GM19455 (cell line): ENCODE results near the gene PALB2.
"Not testable (repeated sequence)": the region's sequence is repeated elsewhere in the genome, so short reads cannot be mapped to it uniquely, and the experiment has no call there.

ENCODE experiments used
- ATAC-seq: cut with Tn5 transposase; IDR thresholded peaks from one replicate; pipeline ENCODE4 v1.9.1; 2021; ENCODE audit not compliant: unreplicated experiment

The PALB2 gene

DNA sequence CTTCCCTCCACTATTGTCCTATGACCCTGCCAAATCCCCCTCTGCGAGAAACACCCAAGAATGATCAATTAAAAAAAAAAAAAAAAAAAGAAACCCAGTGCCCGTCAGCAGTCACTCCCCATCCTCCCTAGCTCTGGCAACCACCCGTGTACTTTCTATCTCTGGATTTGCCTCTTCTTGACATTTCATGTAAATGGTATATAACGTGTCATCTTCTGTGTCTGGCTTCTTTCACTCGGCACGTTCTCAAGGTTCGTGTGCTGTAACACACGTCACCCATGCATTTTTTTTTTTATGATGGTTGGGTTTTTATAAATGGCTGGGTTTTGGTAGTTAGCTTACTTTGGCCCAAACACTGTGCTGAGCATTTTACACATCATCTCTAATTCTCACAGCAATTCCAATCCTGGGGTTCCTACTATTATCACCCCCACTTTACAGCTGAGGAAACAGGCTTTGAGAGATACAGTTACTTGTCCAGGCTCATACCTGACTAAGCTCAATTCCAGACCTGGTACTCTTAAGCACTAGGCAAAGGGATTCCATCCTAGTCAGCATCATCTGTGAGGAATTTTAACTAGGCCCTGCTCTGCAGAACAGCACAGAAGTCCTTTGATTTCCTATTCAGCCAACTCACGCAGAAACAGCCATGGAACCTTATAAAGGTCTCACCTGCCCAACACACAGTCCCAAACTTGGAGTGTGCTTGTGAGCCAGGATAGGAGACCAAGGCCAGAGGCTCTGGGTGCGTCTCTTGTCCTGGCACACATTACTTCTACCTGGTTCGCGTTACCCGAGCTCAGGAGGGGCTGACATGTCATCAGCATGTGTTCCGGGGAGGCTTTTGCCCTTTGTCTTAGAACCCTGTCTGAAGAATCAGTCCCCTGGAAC, 56.7 kb downstream of the PALB2 start:
- no peak for ATAC-seq

DNA sequence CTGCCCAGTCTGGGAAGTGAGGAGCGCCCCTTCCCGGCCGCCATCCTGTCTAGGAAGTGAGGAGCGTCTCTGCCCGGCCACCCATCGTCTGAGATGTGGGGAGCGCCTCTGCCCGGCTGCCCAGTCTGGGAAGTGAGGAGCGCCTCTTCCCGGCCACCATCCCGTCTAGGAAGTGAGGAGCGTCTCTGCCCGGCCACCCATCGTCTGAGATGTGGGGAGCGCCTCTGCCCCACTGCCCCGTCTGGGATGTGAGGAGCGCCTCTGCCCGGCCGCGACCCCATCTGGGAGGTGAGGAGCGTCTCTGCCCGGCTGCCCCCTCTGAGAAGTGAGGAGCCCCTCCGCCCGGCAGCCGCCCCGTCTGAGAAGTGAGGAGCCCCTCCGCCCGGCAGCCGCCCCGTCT, 57.8 kb downstream of the PALB2 start:
- not testable (repeated sequence) for ATAC-seq

DNA sequence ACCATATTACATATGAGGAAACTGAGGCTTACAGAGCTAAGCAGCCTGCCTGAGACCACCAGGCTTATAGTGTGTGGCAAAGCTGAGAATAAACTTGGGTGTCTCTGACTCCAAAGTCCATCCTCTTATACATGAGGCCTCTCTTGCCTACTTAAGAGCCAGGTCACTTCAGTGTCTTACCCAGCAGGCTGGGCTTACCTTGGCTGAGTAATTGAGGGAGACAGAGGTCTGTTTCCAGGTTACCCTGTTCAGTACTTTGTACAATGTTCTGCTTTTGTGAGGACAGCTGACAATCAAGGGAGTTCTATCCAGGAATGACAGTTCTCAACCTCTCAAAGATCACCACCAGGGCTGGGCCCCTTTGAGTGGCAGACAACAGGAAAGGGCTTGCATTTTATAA, 59.3 kb downstream of the PALB2 start:
- no peak for ATAC-seq

DNA sequence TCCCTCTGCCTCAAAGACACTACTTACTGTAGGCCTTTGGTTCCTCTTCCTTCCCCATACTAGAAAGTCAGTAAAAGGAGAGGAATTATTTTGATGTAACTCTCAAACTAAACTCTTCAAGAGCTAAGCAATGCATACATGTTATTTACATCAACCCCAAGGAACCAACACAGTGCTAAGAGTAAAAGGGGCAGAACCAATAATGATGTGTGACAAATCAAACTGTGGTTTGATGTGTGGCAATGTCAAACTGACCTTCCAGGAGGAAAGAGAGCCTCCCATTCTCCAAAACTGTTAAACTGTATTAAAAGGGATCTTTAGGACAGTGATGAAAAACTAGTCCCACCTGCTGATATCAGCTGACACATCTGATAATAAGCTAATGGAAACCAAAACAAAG, 60.7 kb downstream of the PALB2 start:
- no peak for ATAC-seq

DNA sequence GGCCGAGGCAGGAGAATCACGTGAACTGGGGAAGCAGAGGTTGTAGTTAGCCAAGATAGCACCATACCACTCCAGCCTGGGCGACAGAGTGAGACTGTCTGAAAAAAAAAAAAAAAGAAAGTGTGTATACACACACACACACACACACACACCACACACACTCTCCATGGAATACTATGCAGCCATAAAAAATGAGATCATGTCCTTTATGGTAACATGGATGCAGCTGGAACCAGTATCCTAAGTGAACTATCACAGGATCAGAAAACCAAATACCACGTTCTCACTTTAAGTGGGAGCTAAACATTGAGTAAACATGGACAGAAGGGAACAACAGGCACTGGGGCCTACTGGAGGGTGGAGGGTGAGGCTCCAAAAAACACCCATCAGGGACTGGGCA, 61.7 kb downstream of the PALB2 start:
- ATAC-seq, result no peak

DNA sequence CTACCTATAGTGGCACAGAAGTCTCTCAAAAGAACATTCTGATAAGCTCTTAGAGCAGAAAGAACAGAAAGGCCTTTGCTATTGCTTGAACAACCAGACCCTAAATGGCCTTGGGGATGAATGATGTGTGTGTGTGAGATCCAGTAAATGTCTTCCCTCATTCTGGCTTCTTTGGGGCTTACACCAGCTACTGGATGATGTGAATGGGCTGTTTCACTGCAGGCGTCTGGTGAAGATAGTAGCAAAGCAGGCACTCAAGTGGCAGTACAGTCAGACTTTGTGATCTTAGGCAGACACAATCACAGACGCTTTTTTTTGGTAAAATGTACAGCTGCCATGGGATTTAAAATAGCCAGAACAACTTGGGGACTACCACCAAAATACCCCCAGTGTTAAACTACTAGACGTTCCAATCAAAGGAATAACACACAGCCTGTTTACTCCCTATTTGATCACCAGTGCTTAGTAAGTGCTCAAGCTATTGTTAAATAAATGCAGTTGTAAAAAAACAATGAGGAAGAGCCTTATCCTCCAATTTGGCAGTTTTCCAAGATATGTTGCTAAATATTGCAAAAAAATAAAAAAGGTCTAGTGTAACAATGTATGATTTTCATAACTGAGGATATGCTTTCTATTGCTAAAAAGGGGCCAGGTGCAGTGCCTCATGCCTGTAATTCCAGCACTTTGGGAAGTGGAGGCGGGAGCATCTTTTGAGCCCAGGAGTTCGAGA, 62.8 kb downstream of the PALB2 start:
- no peak for ATAC-seq

DNA sequence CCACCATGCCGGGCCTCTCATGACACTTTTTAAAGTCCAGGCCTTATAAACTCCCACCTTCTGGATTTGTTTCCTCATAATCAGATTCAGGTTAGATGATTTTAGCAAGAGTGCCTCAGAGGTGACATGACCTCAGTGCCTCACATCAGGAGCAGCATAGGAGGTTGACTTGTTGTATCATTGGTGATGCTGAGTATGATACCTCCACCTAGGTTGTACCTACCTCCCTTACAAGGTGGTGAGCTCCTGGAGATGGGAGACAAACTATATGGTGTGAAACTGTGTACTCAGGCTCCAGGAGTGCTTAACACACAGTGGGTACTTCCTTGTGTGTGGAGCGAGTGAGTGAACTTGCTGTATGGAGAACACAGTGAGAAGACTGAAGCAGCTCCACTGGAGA, 63.6 kb downstream of the PALB2 start:
- no peak for ATAC-seq

DNA sequence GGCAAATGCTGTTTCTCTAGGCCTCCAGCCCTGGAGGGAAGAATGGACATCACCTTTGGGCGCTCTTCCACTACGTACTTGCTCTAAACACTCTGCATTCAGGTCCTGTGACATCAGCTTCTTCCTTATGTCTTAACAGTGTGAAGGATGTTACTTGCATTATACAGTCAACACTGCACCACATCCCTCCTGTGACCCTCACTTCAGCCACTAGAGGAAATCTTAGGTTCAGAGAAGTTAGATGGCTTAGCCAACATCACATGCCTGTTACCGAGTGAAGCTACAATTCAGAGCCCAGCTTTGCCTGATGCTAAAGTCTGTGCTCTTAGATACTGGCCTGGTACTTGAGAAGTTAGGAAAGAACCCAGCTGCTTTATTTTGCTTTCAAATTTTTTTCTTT, 65.3 kb downstream of the PALB2 start:
- ATAC-seq, result no peak

DNA sequence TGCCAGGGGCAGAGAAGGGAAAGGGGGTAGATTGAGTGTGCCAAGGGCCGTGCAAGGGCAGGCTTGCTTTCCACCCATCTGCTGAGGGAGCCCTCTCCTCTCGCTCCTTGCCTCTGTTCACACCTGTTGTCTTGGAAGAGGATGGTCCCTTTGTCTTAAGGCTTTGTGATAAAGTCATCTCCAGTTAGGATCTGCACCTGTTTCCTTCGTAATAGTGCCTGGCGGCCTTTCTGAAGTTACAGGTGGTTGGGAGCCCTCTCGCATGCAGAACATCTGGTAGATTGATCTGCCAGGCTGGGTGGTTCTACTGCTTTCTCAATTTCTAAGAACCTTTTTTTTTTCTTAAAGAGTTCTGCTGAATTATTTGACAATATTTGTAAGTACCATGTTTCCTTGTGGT, 67.3 kb downstream of the PALB2 start:
- ATAC-seq, result no peak

DNA sequence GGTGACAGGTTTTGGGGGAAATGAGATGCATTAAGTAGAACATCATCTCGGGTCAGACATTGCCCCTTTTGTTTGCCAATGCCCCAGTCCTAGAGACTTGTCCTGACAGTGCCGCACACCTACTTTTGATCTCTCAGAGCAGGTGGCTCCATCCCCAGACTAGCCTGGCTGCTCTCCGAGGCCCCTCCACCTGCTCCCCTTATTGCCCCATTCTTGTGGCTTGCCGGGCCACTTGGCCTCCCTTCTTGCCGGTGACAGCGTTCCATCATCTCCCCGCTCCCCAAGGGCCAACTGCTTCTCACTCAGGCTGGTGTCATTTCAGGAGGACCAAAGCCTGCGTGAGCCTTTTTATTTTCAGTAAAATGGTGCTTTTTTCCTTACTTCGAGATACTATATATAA, 68.7 kb downstream of the PALB2 start:
- no peak for ATAC-seq

DNA sequence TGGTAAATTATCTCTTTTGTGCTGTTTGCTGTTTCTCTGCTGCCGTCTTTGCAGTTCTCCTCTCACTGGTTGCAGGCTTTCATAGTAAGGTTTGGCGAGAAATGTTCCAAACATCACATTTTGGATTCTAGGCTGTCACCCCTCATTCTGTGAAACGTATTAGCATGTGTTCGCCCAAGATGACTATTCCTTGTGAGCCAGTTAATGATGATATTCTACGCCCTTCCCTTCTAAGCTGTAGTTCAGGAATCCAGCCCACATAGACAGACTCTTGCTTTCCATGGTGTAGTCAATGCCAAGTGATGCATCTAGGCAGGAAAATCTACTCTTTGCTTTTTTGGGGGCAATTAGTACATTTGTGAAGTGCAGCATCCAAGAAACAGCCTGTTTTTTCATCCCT, 69.2 kb downstream of the PALB2 start:
- ATAC-seq, result no peak

DNA sequence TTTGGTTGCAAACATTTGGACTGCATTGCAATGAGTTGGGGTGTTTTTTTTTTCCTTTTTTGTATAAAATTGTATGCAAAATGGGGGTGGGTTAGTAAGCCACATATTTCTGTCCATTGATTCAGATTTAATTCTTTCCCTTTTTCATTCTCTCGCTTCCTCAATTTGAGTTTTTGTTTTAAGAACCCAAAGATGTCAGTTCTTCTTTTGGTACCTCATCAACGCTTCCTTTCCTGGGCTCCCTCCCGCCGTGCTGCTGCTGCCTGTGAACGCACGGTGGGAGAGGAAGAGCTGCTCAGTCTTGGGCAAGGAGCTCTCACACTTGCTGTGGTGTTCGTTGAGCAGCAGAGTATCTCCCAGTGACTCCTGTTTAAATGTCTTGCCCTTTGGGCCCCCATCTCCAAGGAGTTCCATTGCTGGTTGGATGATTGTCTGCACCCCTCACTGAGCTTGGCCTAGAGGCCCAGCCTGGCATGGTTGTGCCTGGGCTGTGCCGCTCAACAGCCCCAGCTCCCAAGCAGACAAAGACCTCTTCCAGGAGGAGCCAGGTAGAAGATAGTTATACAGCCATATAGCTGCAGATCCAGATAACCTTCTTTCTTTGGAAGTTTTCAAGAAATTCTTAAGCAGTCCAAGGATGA, 70.0 kb downstream of the PALB2 start:
- ATAC-seq, result no peak

DNA sequence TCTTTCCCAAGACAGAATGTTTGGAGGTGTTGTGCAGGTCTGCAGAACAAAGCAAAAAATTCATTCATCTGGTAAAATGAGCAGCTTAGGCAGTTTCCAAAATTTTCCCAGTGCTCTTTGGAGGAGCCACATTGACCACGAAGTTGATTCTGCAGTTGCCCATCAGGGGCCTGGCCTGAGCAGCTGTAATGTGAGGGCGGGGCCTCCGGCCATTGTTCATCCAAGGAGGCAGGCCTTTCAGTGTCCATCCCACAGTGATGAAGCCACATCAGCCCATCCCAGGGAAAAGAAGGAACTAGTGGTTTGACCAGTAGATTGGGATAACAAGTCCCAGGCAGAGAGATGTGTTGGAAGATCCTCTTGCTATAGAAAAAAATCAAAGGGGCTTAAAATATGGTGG, 73.5 kb downstream of the PALB2 start:
- no peak for ATAC-seq

DNA sequence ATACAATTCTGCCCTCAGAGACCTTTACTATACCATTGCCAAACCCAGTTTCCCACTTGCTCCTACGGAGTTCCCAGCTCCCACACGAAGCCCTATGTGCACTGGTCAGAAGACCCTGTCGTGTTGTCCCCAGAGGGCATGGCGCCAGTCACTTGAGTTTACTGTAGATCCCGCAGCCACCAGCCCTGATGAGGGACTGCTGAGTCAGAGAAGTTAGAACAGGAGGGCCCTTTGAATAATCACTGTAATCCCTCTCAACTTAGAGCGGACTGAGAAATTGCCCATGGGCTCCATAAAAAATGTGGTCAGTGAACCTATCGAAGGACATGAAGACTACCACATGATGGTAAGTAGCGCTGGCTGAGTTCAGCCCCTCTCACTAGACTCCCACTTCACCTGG, 74.4 kb downstream of the PALB2 start:
- ATAC-seq, result no peak

DNA sequence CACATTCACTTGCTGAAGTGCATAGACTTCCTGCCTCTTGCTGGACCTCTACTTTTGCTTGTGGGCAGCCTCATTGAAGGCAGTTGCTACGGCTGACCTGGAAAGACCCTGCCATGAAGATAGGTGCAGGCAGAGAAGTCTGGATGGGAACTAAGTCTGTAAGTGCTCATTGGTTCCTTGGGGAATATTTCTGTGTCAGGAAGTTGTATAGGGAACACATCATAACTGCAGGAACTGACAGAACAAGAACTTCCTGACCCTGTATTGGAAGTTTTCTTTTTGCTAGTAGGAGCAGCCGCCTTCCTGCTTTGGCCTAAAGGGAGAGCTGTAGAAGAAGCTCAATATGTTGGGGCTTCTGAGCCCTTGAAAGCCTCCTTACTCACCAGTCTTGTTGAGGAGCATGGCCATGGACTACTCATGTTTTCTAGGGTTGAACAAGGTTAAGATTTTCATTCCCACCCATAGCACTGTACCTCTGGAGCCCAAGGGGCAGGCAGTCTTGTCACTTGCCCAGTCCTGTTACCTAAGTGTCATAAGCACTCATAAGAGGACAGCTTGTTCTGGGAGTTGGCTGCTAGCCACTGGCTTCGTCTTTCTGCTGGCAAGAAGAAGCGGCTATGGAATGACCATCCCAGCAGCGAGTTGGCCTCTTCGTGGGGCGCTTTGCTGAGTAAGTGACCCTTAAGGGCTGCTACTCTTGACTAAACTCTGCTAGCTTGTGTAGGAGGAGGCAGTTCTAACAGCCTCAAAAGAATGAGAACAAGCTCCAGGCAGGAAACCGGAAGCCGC, 76.3 kb downstream of the PALB2 start:
- no peak for ATAC-seq

DNA sequence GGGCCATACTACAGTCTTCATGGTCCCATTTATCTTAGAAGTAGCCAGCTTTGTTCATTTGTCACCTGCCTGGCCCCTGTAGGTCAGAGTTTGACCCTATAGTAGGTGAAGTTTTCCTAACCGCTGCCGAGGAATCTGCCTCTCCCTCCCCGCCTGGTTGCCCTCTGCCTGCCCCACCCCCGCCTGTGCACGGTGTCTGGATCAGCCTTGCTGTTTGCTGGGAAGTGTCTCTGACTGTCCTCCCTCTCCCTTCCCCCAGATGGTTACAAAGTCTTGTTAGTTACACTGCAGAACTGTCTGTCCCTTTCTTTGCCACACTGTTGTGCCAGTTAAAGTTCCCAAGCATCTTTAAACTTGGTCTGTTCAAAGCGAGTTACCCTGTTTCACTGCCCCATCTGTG, 77.9 kb downstream of the PALB2 start:
- no peak for ATAC-seq

DNA sequence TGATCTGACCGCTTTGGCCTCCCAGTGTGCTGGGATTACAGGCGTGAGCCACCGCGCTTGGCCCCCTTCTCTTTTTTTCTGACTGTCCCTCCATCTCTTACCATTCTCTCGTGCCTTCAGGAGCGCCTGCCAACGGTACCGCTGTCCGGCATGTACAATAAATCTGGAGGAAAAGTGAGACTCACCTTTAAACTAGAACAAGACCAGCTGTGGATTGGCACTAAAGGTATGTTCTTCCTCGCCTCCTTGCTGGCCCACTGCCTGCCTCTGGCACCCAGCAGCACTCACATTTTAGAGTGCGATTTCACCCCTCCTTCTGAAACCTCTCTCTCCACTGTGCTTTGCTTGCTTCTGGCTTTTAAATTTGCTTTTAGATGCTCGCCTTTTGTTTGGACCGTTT, 78.6 kb downstream of the PALB2 start:
- ATAC-seq, result no peak

DNA sequence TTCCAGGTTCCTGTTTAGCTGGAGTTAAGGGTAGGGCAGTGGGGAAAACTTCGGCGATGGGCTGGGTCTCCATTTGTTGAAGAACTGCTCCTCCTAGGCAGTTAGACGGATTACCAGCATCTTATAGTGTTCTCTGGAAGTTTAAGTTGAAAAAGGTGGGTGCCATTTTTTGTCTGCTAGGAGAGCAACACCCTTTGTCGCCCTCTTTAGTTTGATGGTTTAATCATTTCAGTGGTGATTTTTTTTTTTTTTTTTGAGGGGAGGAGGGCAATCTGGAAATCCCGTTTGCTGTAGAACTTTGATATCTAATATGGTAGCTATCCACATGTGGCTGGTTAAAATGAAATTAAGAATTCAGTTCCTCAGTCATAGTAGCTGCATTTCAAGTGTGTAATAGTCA, 79.5 kb downstream of the PALB2 start:
- no peak for ATAC-seq

DNA sequence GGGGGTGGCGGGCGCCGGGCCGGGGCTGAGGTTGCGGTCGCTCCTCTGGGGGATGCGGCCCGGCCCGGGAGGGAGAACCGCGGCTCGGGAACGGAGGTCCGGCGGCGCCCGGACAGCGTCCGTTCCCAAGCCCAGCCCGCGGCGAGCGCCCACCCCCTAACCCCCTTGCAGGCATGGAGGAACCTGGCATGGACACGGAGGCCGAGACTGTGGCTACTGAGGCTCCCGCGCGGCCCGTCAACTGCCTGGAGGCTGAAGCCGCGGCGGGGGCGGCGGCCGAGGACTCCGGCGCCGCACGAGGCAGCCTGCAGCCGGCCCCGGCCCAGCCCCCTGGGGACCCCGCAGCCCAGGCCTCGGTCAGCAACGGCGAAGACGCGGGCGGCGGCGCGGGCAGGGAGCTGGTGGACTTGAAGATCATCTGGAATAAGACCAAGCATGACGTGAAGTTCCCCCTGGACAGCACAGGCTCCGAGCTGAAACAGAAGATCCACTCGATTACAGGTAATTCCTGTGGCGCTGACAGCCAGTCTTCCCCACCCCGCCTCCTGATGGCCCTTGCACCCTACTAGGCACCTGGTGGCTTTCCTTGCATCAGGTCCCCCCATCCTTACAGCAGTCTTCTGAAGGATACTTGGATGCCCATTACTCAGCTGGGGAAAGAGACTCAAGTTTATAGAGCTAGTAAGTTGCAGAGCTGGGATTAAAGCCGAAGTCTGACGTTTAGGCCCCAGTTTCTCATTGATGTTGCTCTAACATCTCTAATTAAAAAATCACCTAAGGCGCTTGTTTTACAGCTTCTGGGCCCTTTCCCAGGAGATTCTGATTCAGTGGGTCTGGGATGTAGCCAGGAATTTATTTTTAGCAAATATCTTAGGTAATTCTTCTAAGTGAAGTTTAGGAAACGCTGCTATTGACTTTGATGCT, 83.1 kb downstream of the PALB2 start:
- no peak for ATAC-seq
